ENCODE results near the gene AVL9.

DNA sequence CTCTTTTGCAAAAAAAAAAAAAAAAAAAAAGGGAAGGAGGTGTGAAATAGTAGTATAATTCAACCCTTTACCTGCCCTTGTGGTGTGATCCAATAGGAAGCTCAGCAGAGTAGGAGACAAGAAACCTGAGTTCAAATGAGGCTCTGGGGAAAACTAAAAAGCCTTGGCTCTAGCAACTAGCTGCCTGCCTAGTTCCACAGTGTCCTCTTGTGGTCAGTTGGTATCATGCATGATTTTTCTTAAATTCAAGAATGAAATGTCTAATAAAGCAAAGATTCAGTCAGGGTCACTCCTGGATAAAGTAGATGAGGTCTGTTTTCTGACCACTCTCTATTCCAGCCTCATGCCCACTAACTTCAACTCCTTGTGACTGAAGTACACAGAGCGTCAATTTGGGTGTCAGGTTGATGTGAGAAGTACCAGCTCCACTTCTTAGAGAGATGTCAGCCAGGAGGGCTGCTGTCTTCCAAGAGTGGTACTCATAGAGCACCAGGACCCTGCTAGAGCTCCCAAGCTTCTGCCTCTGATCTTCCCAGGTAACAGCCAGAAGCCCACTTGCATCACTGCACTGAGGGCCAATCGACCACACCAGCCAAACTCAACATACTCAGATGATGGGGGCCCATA is 15.6 kb upstream of the AVL9 start:
- no peak for TF ChIP-seq EZH2 (IDR thresholded peaks at IDR 0.05; ENCODE audit: borderline replicate concordance, low read length)
- TF ChIP-seq, protein P1, sequence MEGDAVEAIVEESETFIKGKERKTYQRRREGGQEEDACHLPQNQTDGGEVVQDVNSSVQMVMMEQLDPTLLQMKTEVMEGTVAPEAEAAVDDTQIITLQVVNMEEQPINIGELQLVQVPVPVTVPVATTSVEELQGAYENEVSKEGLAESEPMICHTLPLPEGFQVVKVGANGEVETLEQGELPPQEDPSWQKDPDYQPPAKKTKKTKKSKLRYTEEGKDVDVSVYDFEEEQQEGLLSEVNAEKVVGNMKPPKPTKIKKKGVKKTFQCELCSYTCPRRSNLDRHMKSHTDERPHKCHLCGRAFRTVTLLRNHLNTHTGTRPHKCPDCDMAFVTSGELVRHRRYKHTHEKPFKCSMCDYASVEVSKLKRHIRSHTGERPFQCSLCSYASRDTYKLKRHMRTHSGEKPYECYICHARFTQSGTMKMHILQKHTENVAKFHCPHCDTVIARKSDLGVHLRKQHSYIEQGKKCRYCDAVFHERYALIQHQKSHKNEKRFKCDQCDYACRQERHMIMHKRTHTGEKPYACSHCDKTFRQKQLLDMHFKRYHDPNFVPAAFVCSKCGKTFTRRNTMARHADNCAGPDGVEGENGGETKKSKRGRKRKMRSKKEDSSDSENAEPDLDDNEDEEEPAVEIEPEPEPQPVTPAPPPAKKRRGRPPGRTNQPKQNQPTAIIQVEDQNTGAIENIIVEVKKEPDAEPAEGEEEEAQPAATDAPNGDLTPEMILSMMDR (IDR thresholded peaks at IDR 0.05; ENCODE audit: low read length): peak; percentile 91
